Measurements from ENCODE around the gene CDR2.
"Not testable (repeated sequence)": the region's sequence is repeated elsewhere in the genome, so short reads cannot be mapped to it uniquely, and the experiment has no call there.

CDR2 gene

GRCh38 chr16:22322741-22323140 is 51.7 kb downstream of the CDR2 start:
- no peak for DNase-seq

- DNase-seq: no peak
These were observed 52.4 kb downstream of the CDR2 start for GRCh38 chr16:22322021-22322471.

GRCh38 chr16:22321340-22322001 is 52.9 kb downstream of the CDR2 start:
- DNase-seq: peak; percentile 63

DNA sequence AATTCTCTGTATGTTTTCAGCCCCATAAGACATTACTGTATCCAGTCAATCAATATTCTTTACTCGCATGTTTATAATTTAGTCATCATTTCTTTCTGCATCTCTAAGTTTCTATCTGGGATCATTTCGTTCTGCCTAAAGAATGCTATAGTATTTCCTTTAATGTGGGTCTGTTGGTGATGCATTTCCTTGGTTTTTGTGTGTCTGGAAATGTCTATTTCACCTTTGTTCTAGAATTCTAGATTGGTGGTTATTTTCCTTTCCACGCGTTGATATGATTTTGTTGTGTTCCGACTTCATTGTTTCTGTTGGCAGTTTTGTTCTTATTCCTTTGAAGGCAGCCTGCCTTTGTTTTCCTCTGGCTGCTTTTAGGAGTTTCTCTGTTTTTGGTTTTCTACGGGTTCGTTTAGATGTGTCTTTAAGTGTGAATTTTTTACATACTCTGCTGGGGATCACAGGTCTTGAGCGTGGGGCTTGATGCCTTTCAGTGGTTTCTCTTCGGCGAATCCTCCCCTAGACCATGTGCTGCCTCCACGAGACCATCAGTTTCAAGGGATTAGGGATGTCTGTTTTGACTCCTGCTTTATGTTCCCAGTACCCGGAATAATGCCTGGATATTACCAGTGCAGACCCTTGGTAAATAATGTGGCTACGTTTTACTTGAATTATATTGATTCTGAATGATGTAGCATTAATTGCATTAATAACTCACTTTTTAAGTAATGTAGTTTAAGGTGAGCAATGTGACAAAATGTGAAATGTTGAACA is 53.7 kb downstream of the CDR2 start:
- DNase-seq: no peak

- no peak for DNase-seq
These were observed 55.6 kb downstream of the CDR2 start for GRCh38 chr16:22318690-22319358.

DNA sequence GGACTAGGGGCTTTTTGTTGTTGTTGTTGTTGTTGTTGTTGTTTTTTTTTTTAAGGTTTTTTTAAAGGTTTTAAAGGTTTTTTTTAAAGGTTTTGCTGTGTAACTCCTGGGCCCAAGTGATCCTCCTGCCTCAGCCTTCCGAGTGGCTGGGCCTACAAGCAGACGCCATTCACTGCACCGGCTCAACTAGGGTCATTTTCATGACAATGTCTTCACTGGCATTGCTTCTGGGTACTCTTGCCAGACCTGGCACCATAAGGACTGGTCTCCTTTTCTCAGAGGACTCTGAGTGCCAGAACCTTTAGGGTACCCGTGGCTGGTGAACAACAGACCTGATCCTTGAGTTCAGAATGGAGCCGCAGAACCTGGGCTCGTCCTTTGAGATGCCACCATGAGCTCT is 56.8 kb downstream of the CDR2 start:
- DNase-seq: no peak

- DNase-seq: no peak
These were observed 57.4 kb downstream of the CDR2 start for GRCh38 chr16:22317001-22317530.

GRCh38 chr16:22316411-22316811 is 58.0 kb downstream of the CDR2 start:
- no peak for DNase-seq

- no peak for DNase-seq
These were observed 58.4 kb downstream of the CDR2 start for GRCh38 chr16:22315979-22316378.

GRCh38 chr16:22314661-22315626 is 59.5 kb downstream of the CDR2 start:
- no peak for DNase-seq

DNA sequence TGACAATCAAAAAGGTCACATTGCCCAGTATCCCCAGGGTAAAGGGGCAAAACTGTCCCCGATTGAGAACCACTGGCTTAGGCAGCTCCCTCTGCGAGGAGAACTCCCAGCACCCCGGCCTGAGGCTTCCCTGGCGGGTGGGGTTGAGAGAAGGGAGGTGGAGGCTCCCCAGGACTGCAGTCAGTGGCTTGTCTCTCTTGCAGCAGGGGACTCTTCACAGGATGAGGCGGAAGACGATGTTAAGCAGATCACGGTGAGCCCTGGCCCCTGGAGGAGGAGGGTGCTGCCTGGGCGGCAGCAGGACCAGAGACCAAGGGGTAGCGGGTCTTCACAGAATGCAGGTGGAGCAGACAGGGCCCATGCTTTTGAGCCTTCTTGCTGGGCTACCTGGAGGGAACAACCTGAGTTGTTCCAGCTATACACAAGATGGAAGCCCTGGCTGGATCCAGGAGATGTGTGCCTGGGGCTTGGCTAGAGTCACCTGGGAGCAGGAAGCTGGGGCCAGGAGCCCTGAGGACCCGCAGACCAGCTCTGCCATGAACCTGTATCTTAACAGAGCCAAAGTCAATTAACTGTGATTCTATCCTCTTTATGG is 60.4 kb downstream of the CDR2 start:
- no peak for DNase-seq

DNA sequence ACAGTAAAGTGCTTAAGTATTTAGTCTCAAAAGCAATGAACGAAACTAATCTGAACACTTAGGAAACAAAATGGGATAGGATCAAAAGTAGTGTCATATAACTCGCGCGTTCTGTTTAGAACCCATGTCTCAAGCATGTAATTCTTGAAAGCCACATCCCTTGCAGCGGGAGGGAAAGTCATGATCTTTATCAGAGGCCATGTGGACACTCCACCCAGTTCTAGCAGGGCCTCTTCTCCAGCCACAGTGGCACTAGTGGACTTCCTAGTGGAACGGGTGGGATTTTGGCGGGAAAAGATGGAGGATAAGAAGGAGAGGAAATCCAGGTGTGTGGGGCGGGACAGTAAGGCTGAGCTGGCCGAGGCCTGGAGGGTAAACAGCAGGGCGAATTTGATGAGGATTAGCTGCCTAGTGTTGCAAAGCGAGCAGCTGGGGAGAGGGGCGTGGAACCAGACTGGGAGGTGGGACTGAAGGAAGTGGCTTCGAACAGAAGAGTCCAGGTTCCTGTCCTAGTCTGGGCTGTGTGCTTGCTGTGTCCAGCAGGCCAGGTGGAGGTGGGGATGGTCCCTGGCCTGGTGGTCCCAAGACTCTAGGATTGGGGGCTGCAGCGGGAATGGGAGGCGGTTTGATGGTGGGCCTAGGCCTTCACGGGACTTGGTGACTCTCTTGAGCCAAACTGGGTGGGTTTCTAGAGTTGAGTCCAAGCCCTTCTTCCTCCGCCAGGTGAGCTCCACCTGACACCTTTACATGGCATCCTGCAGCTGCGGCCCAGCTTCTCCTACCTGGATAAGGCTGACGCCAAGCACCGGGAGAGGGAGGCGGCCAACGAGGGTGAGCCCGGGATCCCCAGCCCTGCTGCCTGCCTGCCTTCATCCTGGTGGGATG is 61.3 kb downstream of the CDR2 start:
- DNase-seq: no peak

GRCh38 chr16:22311520-22311919 is 62.9 kb downstream of the CDR2 start:
- no peak for DNase-seq

DNA sequence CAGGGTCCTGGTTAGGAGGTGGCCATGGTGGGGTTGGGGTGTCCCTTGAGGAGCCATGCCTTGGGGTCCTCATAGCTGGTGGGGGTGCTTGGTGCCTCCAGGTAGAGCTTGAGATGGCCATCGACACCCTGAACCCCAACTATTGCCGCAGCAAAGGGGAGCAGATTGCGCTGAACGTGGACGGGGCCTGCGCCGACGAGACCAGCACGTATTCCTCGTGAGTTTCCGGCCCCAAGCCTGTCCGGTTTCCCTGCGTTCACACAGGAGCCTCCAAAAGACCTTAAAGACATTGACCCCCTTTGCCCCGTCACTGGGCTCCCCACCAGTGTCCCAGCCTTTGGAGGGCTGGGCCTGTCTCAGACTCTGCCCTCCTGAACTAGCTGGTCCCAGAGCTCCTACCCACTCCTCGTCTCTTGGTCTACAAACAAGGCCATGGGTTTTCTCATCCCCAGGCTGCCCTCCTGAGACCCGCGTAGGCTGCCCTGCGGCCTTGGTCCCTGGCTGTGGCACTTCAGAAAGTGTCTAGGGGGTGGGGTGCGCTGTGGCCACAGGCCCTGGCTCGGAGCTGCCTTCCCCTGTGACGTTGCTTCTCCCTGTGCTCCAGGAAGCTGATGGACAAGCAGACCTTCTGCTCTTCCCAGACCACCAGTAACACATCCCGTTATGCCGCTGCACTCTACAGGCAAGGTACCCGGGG is 65.4 kb downstream of the CDR2 start:
- no peak for DNase-seq

DNA sequence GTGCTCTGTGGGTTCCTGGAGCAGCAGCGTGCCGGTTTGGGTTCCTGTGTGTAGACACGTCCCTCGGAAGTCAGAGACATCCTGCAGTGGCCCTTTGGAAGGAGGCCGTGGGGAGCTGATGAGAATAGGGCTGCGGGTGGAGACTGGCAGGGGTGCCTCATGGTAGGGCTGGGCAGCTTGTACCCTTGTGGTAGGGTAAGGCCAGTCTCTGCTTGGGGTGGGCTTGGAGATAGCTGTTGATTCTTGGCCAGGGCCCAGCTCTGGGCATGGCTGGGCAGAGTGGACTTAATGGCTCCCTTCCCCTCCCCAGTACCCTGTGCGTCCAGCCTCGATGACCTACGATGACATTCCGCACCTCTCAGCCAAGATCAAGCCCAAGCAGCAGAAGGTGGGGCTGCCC is 66.6 kb downstream of the CDR2 start:
- no peak for DNase-seq

- no peak for DNase-seq
These were observed 67.6 kb downstream of the CDR2 start for GRCh38 chr16:22306788-22307187.

DNA sequence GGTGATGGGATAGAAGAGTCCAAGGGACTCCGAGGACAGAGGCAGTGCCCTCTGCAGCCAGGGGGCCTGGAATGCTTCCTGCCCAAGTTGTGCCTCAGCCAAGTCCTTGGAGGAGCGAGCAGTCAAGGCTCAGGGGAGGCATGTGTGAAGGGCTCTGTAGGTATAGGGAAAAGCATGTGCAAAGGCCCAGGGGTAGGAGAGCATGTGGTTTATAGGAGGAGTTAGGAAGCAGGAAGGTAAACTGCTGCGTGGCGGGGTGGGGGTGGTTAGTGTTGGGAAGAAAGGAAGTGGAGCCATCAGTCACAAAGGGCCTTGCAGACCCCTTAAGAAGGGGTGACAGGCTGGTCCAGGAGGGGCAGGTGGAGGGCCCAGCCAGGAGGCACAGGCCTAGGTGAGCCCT is 70.0 kb downstream of the CDR2 start:
- no peak for DNase-seq

DNA sequence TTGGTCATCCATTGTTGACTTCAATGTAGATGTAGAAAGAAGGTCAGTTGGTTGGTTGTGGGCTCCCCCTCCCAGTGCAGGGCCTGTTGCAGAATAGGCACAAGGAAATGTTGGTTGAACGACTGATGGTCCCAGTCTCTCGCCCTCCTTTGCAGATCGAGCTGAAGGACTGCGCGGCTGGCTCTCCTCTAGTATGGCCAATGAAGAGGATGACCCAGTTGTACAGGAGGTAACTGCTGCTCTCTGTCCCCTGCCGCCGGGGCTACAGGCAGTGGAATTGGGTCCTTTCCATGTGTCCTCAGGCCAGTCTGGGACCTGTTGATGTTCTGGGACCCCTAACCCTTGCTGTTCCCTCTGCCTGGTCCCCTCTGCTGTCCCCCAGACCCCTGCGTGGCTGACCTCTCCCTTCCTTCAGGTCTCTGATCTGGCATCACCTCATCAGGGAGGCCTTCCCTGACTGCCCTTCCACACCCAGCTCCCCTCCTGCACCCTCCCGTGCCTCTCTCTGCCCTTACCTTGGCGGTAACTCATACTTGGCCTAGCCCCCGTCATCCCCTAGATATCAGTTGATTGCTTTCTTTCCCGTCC is 71.5 kb downstream of the CDR2 start:
- no peak for DNase-seq

DNA sequence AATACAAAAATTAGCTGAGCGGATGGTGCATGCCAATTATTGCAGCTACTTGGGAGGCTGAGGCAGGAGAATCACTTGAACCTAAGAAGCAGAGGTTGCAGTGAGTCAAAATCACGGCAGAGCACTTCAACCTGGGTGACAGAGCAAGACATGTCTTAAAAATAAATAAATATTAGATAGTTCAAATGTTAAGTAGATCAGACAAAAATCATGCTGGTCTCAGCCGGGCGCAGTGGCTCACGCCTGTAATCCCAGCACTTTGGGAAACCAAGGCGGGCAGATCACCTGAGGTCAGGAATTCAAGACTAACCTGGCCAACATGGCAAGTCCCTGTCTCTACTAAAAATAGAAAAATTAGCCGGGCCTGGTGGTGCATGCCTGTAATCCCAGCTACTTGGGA is 73.0 kb downstream of the CDR2 start:
- DNase-seq: not testable (repeated sequence)

Data from fibroblast of upper back skin (primary cell).